H1 (cell line): Measurements from ENCODE around the gene TCF7L2. TPM values are rescaled to one million over a fixed set of nuclear protein-coding genes. Genes with fewer than 3 reads are reported as not detected.

Experiments
- CTCF ChIA-PET: fragments of 300-600 bp; sonication (Branson Sonifier 250); formaldehyde crosslinking; loops from one replicate; lab custom pipeline; 2021; ENCODE audit not compliant: partially characterized antibody; lab: Charles Lee
- POLR2A ChIA-PET: fragments of 300-600 bp; sonication (Branson Sonifier 250); formaldehyde crosslinking; loops from one replicate; lab custom pipeline; 2021; ENCODE audit warnings: inconsistent platforms; ENCODE audit not compliant: partially characterized antibody; lab: Charles Lee
- DNase-seq, 2 experiments: peaks; one replicate each; pipeline versions ENCODE4 v3.0.0 to v3.0.0-alpha.2; 2010 to 2022; ENCODE audit warnings: low spot score in 2 of 2, low read depth in 1 of 2, mixed read lengths in 1 of 2
- FAIRE-seq: peaks from 2 replicates; lab custom pipeline; 2011; peaks lifted over from hg19 to GRCh38; lab: Jason Lieb, UNC
- H2AFZ ChIP-seq: 2 replicates; pipeline ENCODE4 v1.8.1; 2012; ENCODE audit warnings: low read length, inconsistent platforms
- H2AK5ac ChIP-seq: 2 replicates; pipeline ENCODE4 v1.6.1; 2013; ENCODE audit warnings: low read depth, low read length
- H2BK120ac ChIP-seq: replicated peaks from 2 replicates; pipeline ENCODE3; 2013; ENCODE audit warnings: low read depth, low read length, inconsistent platforms
- H2BK12ac ChIP-seq: 2 replicates; pipeline ENCODE4 v1.6.1; 2013; ENCODE audit warnings: low read depth, low read length
- H2BK15ac ChIP-seq: 2 replicates; pipeline ENCODE4 v1.6.1; 2013; ENCODE audit warnings: low read length
- H2BK20ac ChIP-seq: 2 replicates; pipeline ENCODE4 v1.6.1; 2013; ENCODE audit warnings: low read length
- H2BK5ac ChIP-seq: 2 replicates; pipeline ENCODE4 v1.6.1; 2013; ENCODE audit warnings: low read depth, low read length
- H3K14ac ChIP-seq: 2 replicates; pipeline ENCODE4 v1.6.1; 2013; ENCODE audit warnings: inconsistent platforms; ENCODE audit not compliant: insufficient read length
- H3K18ac ChIP-seq: 2 replicates; pipeline ENCODE4 v1.6.1; 2013; ENCODE audit warnings: low read length; ENCODE audit errors: extremely low read depth
- H3K23ac ChIP-seq: 2 replicates; pipeline ENCODE4 v1.6.1; 2013; ENCODE audit warnings: inconsistent platforms; ENCODE audit not compliant: insufficient read length
- H3K23me2 ChIP-seq: 2 replicates; pipeline ENCODE4 v1.6.1; 2013; ENCODE audit warnings: low read depth, low read length
- H3K27ac ChIP-seq: 2 replicates; pipeline ENCODE4 v1.6.1; 2011; ENCODE audit warnings: low read depth, low read length, inconsistent platforms
- H3K27me3 ChIP-seq, 4 experiments: replicated peaks in 1 of 4; 1 replicate in 1 of 4; 2 replicates in 3 of 4; pipeline versions ENCODE4 v1.6.1 to v1.8.1; 2011 to 2013; ENCODE audit warnings: low read length in 3 of 4, mild to moderate bottlenecking in 3 of 4, inconsistent platforms in 2 of 4, mixed read lengths in 2 of 4, moderate library complexity in 1 of 4; ENCODE audit not compliant: control insufficient read depth in 3 of 4, insufficient read depth in 3 of 4; ENCODE audit errors: extremely low read depth in 1 of 4
- H3K36me3 ChIP-seq, 4 experiments: 2 replicates each; pipeline versions ENCODE4 v1.6.1 to v1.8.1; 2011 to 2013; ENCODE audit warnings: mild to moderate bottlenecking in 4 of 4, low read length in 3 of 4, moderate library complexity in 2 of 4, control low read depth in 1 of 4, inconsistent platforms in 1 of 4; ENCODE audit not compliant: insufficient read depth in 4 of 4, control insufficient read depth in 2 of 4
- H3K4ac ChIP-seq: replicated peaks from 2 replicates; pipeline ENCODE3; 2013; ENCODE audit warnings: low read length, low read depth, mixed read lengths, inconsistent platforms; ENCODE audit not compliant: insufficient read length
- H3K4me1 ChIP-seq, 4 experiments: replicated peaks in 1 of 4; 1 replicate in 1 of 4; 2 replicates in 3 of 4; pipeline versions ENCODE4 v1.6.1 to v1.8.1; 2011 to 2013; ENCODE audit warnings: low read length in 3 of 4, inconsistent platforms in 2 of 4, mixed read lengths in 1 of 4; ENCODE audit not compliant: insufficient read depth in 4 of 4, control insufficient read depth in 3 of 4
- H3K4me2 ChIP-seq, 2 experiments: 2 replicates each; pipeline versions ENCODE4 v1.6.1 to v1.8.1; 2011 to 2013; ENCODE audit warnings: low read depth in 2 of 2, low read length in 2 of 2, control low read depth in 1 of 2, inconsistent platforms in 1 of 2, mild to moderate bottlenecking in 1 of 2; ENCODE audit not compliant: insufficient read depth in 1 of 2
- H3K4me3 ChIP-seq, 4 experiments: fragments of 200-600, 300-600 bp in 1 of 4; sonication (generic), shearing (Covaris generic), sonication (Bioruptor Twin) in 1 of 4; 2 replicates each; pipeline versions ENCODE4 v1.5.1 to v1.8.1; 2011 to 2016; ENCODE audit warnings: low read length in 4 of 4, low read depth in 3 of 4, control low read depth in 2 of 4, inconsistent platforms in 2 of 4, mild to moderate bottlenecking in 2 of 4, mixed read lengths in 1 of 4, moderate library complexity in 1 of 4; ENCODE audit not compliant: insufficient read depth in 2 of 4; ENCODE audit errors: extremely low read depth in 1 of 4
- H3K56ac ChIP-seq: replicated peaks from 2 replicates; pipeline ENCODE3; 2013; ENCODE audit warnings: low read depth, mild to moderate bottlenecking, mixed read lengths, low read length, inconsistent platforms; ENCODE audit not compliant: insufficient read length
- H3K79me1 ChIP-seq: 2 replicates; pipeline ENCODE4 v1.6.1; 2013; ENCODE audit warnings: low read depth, low read length, control low read depth
- H3K79me2 ChIP-seq, 2 experiments: 2 replicates each; pipeline versions ENCODE4 v1.6.1 to v1.8.1; 2012 to 2013; ENCODE audit warnings: low read length in 2 of 2, mild to moderate bottlenecking in 2 of 2, inconsistent platforms in 1 of 2; ENCODE audit not compliant: insufficient read depth in 2 of 2, control insufficient read depth in 1 of 2
- H3K9ac ChIP-seq, 4 experiments: replicated peaks in 1 of 4; 1 replicate in 1 of 4; 2 replicates in 3 of 4; pipeline versions ENCODE4 v1.6.1 to v1.8.1; 2011 to 2013; ENCODE audit warnings: low read depth in 3 of 4, low read length in 3 of 4, control low read depth in 2 of 4, mild to moderate bottlenecking in 2 of 4, moderate library complexity in 2 of 4, inconsistent platforms in 1 of 4; ENCODE audit errors: extremely low read depth in 1 of 4
- H3K9me3 ChIP-seq, 2 experiments: 2 replicates each; pipeline versions ENCODE4 v1.6.1 to v1.8.1; 2012 to 2013; ENCODE audit warnings: mild to moderate bottlenecking in 2 of 2, moderate library complexity in 2 of 2, control low read depth in 1 of 2, inconsistent platforms in 1 of 2, low read depth in 1 of 2, low read length in 1 of 2, mixed read lengths in 1 of 2; ENCODE audit not compliant: insufficient read depth in 2 of 2
- H4K20me1 ChIP-seq, 2 experiments: replicated peaks in 1 of 2; 2 replicates each; pipeline versions ENCODE3 to v1.8.1; 2011 to 2013; ENCODE audit warnings: inconsistent platforms in 2 of 2, low read length in 2 of 2, mild to moderate bottlenecking in 1 of 2; ENCODE audit not compliant: insufficient read depth in 2 of 2, control insufficient read depth in 1 of 2
- H4K5ac ChIP-seq: 2 replicates; pipeline ENCODE4 v1.6.1; 2013; ENCODE audit warnings: low read length, low read depth, mixed read lengths, inconsistent platforms; ENCODE audit not compliant: insufficient read length
- H4K8ac ChIP-seq: 2 replicates; pipeline ENCODE4 v1.8.0; 2013; ENCODE audit warnings: mild to moderate bottlenecking, moderate library complexity, low read length, inconsistent platforms; ENCODE audit not compliant: insufficient read depth; ENCODE audit errors: extremely low read depth
- H4K91ac ChIP-seq: replicated peaks from 2 replicates; pipeline ENCODE3; 2013; ENCODE audit warnings: low read length, mixed read lengths, inconsistent platforms; ENCODE audit not compliant: insufficient read length
- BCL11A ChIP-seq, 2 experiments: IDR thresholded peaks; one replicate each; pipeline ENCODE4 v1.6.1; 2011; ENCODE audit warnings: low read depth in 2 of 2, low read length in 2 of 2, mild to moderate bottlenecking in 2 of 2
- CEBPB ChIP-seq: IDR thresholded peaks from 2 replicates; pipeline ENCODE4 v1.6.1; 2012; ENCODE audit warnings: low read depth, low read length
- CHD1 ChIP-seq: IDR thresholded peaks from 2 replicates; pipeline ENCODE4 v1.6.1; 2012; ENCODE audit warnings: low read depth, low read length, improper control_type of control experiment
- GTF2F1 ChIP-seq: IDR thresholded peaks from 2 replicates; pipeline ENCODE4 v1.6.1; 2012; ENCODE audit warnings: low read depth, low read length, improper control_type of control experiment, borderline replicate concordance
- HDAC6 ChIP-seq: IDR thresholded peaks from one replicate; pipeline ENCODE4 v1.7.1; 2012; ENCODE audit warnings: low read depth, mild to moderate bottlenecking, inconsistent platforms, low read length, moderate library complexity
- KDM1A ChIP-seq: fragments of 200-600, 300-600 bp; sonication (generic); IDR thresholded peaks from 2 replicates; pipeline ENCODE4 v1.7.1; 2016; ENCODE audit warnings: mild to moderate bottlenecking, low read length, borderline replicate concordance
- KDM4A ChIP-seq: IDR thresholded peaks from one replicate; pipeline ENCODE4 v1.7.1; 2012; ENCODE audit warnings: low read depth, mild to moderate bottlenecking, moderate library complexity, low read length, inconsistent platforms; ENCODE audit not compliant: severe bottlenecking
- POU5F1 ChIP-seq: IDR thresholded peaks from 2 replicates; pipeline ENCODE4 v1.6.1; 2011; ENCODE audit warnings: low read depth, mild to moderate bottlenecking, low read length, moderate library complexity
- SP2 ChIP-seq: IDR thresholded peaks from 2 replicates; pipeline ENCODE4 v1.6.1; 2012; ENCODE audit warnings: mild to moderate bottlenecking, low read length, inconsistent platforms
- WGBS, 2 experiments: shearing (Covaris generic) in 1 of 2; methylation state at CpG; one replicate each; pipeline versions ENCODE4 v1.1.6 to v1.1.7; 2013 to 2015; ENCODE audit warnings: low lambda C conversion rate in 2 of 2, mixed read lengths in 2 of 2, inconsistent platforms in 1 of 2, low coverage in 1 of 2, missing lambda C conversion rate in 1 of 2; ENCODE audit not compliant: insufficient replicate concordance in 2 of 2, insufficient coverage in 1 of 2, insufficient read length in 1 of 2; ENCODE audit errors: extremely low coverage in 1 of 2, missing lambda C conversion rate in 1 of 2; 5-methylcytosine and 5-hydroxymethylcytosine counted together
- polyA plus RNA-seq, 7 experiments: library from polyadenylated mRNA; depleted of rRNA in 3 of 7; stranded (reverse) in 5 of 7; unstranded in 2 of 7; fragments of >200 nt in 5 of 7; fragments of 200-250 nt in 2 of 7; gene quantifications; 1 replicate in 5 of 7; 2 replicates in 1 of 7; 4 replicates in 1 of 7; pipeline versions ENCODE4 v1.2.1 to v1.2.3, GENCODE V29; 2011 to 2013; ENCODE audit warnings: missing spikeins in 2 of 7, mixed read lengths in 2 of 7
- total RNA-seq: library from RNA; stranded (reverse); fragmentation: NEBNext Ultra II Directional; extraction: Animal tissue kit (Norgen Biotek cat#: 25700); gene quantifications from 2 replicates; pipeline ENCODE4 v1.2.1, GENCODE V29; 2021
- TF ChIP-seq, protein P1 (sequence below): IDR thresholded peaks from 2 replicates; pipeline ENCODE4 v1.6.1; 2011; ENCODE audit warnings: low read depth, mild to moderate bottlenecking, low read length; ENCODE audit not compliant: insufficient read depth

Gene TCF7L2
- total and polyA plus RNA-seq, 2 of the 8 experiments (the other 6 are each of a cell fraction or from before 2014, with no cell fraction given), result 33.9 to 67.3 TPM

GRCh38 chr10:113091920-113092319 is 141.9 kb downstream of the TCF7L2 start:
- no peak overlapping the region for H3K18ac ChIP-seq
- FAIRE-seq, result no peak

More at GRCh38 chr10:113091920-113092319, 141.9 kb downstream of the TCF7L2 start:
- Histone ChIP-seq H3K27me3 (no peaks in the 10 kb centered on the region), H3K79me2 (peaks cover 5 to 88% of the 10 kb centered on the region in 2 experiments), H2BK12ac (0 out of 2 replicates have a peak overlapping the region, but pooled peaks have one; percentile 65), H3K27ac (no peak overlapping the region), H3K79me1 (peaks cover 8% of the 10 kb centered on the region), H2BK20ac (no peak overlapping the region; the same call in 1 of the 2 replicates), H3K9ac (no peak overlapping the region), H3K9me3 (no peaks in the 10 kb centered on the region), H3K4ac (no peak overlapping the region), H4K5ac (no peak overlapping the region), H3K23me2 (no peaks in the 10 kb centered on the region), H3K23ac (no peak overlapping the region), H2BK120ac (no peak overlapping the region), H3K4me2 (no peak overlapping the region), H2AK5ac (no peak overlapping the region), H4K91ac (no peak overlapping the region), H3K4me3 (no peak overlapping the region), H3K56ac (no peak overlapping the region), H2BK5ac (no peak overlapping the region), H4K8ac (no peak overlapping the region), H2BK15ac (no peak overlapping the region), H2AFZ (no peak overlapping the region), H4K20me1 (peaks cover 3 to 7% of the 10 kb centered on the region in 2 experiments), H3K4me1 (peaks cover 2 to 11% (median 6%) of the 10 kb centered on the region in 4 experiments; a peak in 6 of 7 replicates), H3K14ac (no peak overlapping the region), H3K36me3 (peaks cover 2 to 33% (median 9%) of the 10 kb centered on the region in 4 experiments; a peak in 5 of 8 replicates)
- TF ChIP-seq KDM1A, result no peak
- TF ChIP-seq BCL11A (IDR thresholded peaks at IDR 0.05; ENCODE audit: low read depth in 2 of 2, low read length in 2 of 2), result no peak
- TF ChIP-seq, protein P1, sequence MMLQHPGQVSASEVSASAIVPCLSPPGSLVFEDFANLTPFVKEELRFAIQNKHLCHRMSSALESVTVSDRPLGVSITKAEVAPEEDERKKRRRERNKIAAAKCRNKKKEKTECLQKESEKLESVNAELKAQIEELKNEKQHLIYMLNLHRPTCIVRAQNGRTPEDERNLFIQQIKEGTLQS, result no peak
- TF ChIP-seq HDAC6, result no peak
- TF ChIP-seq KDM4A, result no peak
- TF ChIP-seq CHD1, result no peak
- no peak for TF ChIP-seq POU5F1
- TF ChIP-seq SP2, result no peak
- no peak for TF ChIP-seq CEBPB
- no peak for TF ChIP-seq GTF2F1
- POLR2A ChIA-PET, result interaction anchor here (0.6 kb wide), 1 partner anchor 466 kb away, joined by 3 read pairs; no protein-coding TSS in a partner anchor
- CTCF ChIA-PET, result interaction anchor here (0.6 to 2.4 kb wide), 8 partner anchors 10 to 370 kb away, joined by 3 to 6 read pairs (median 3); no protein-coding TSS in a partner anchor
- 77% methylated on average over 4 of the region's 4 CpGs; no CpG with 5 or more reads in 1 of the 2 experiments for WGBS, 2 experiments
- DNase-seq, result no peak
